ENCODE measurements around the gene CTNS. TPM values are rescaled to one million over a fixed set of nuclear protein-coding genes. Genes with fewer than 3 reads are reported as not detected.

The CTNS gene
- total RNA-seq, 1 experiment from 2014 or later: 5.1 TPM

- Mint-ChIP-seq H3K27ac (ENCODE audit: unreplicated experiment) (no peak overlapping the region), H3K27me3 (ENCODE audit: unreplicated experiment) (no peaks in the 10 kb centered on the region), H3K4me3 (ENCODE audit: low read depth, unreplicated experiment) (no peak overlapping the region), H3K36me3 (ENCODE audit: insufficient read depth, unreplicated experiment) (peaks cover 17% of the 10 kb centered on the region), H3K4me1 (ENCODE audit: low read depth, unreplicated experiment) (no peaks in the 10 kb centered on the region), H3K9me3 (ENCODE audit: low read depth, unreplicated experiment) (no peaks in the 10 kb centered on the region)
- no peak for TF ChIP-seq CTCF (IDR thresholded peaks at IDR 0.05; ENCODE audit: unreplicated experiment)
- BruUV-seq (replicated peaks): no TSS peak
- intact Hi-C loops (cut with micrococcal nuclease; ENCODE audit: unreplicated experiment): no loop called here
- CTCF ChIA-PET: no interaction called here
- no peak for DNase-seq
Observed at GRCh38 chr17:3641717-3642486, 5.3 kb downstream of the CTNS start.

- CTCF ChIA-PET: interaction anchor here (0.5 kb wide), 1 partner anchor 32 kb away, joined by 8 read pairs; no protein-coding TSS in a partner anchor
- TF ChIP-seq CTCF (IDR thresholded peaks at IDR 0.05; ENCODE audit: unreplicated experiment): no peak
- no TSS peak for BruUV-seq (replicated peaks)
- intact Hi-C loops (cut with micrococcal nuclease; ENCODE audit: unreplicated experiment): no loop called here
- no peaks in the 10 kb centered on the region for H3K9me3 Mint-ChIP-seq (ENCODE audit: low read depth, unreplicated experiment)
- peaks cover 14% of the 10 kb centered on the region for H3K36me3 Mint-ChIP-seq (ENCODE audit: insufficient read depth, unreplicated experiment)
- DNase-seq: no peak
- no peaks in the 10 kb centered on the region for H3K27me3 Mint-ChIP-seq (ENCODE audit: unreplicated experiment)
- no peaks in the 10 kb centered on the region for H3K4me1 Mint-ChIP-seq (ENCODE audit: low read depth, unreplicated experiment)
- no peak overlapping the region for H3K27ac Mint-ChIP-seq (ENCODE audit: unreplicated experiment)
- H3K4me3 Mint-ChIP-seq (ENCODE audit: low read depth, unreplicated experiment): no peak overlapping the region
Observed at GRCh38 chr17:3643889-3644349, 7.4 kb downstream of the CTNS start.

GRCh38 chr17:3645310-3645709 lies 8.8 kb downstream of the CTNS start:
- TF ChIP-seq CTCF (IDR thresholded peaks at IDR 0.05; ENCODE audit: unreplicated experiment): no peak
- Mint-ChIP-seq H3K4me1 (ENCODE audit: low read depth, unreplicated experiment) (no peaks in the 10 kb centered on the region), H3K36me3 (ENCODE audit: insufficient read depth, unreplicated experiment) (peaks cover 14% of the 10 kb centered on the region), H3K27ac (ENCODE audit: unreplicated experiment) (no peak overlapping the region), H3K9me3 (ENCODE audit: low read depth, unreplicated experiment) (no peaks in the 10 kb centered on the region), H3K4me3 (ENCODE audit: low read depth, unreplicated experiment) (no peak overlapping the region), H3K27me3 (ENCODE audit: unreplicated experiment) (no peaks in the 10 kb centered on the region)
- DNase-seq: no peak
- CTCF ChIA-PET: no interaction called here
- intact Hi-C loops (cut with micrococcal nuclease; ENCODE audit: unreplicated experiment): loop anchor here (5.0 kb wide), 1 partner anchor 598 kb away; no protein-coding TSS in a partner anchor
- no TSS peak for BruUV-seq (replicated peaks)

- TF ChIP-seq CTCF (IDR thresholded peaks at IDR 0.05; ENCODE audit: unreplicated experiment): no peak
- no TSS peak for BruUV-seq (replicated peaks)
- Mint-ChIP-seq H3K27ac (ENCODE audit: unreplicated experiment) (no peak overlapping the region), H3K27me3 (ENCODE audit: unreplicated experiment) (no peaks in the 10 kb centered on the region), H3K9me3 (ENCODE audit: low read depth, unreplicated experiment) (no peaks in the 10 kb centered on the region), H3K4me3 (ENCODE audit: low read depth, unreplicated experiment) (no peak overlapping the region), H3K36me3 (ENCODE audit: insufficient read depth, unreplicated experiment) (peaks cover 19% of the 10 kb centered on the region), H3K4me1 (ENCODE audit: low read depth, unreplicated experiment) (no peaks in the 10 kb centered on the region)
- CTCF ChIA-PET: no interaction called here
- intact Hi-C loops (cut with micrococcal nuclease; ENCODE audit: unreplicated experiment): loop anchor here (5.0 kb wide), 1 partner anchor 600 kb away; no protein-coding TSS in a partner anchor
- DNase-seq: no peak
Observed at GRCh38 chr17:3647251-3647650, 10.7 kb downstream of the CTNS start.

Data from Calu3 (cell line).